K562 (cell line): ENCODE measurements around the gene SAPCD1. TPM values are rescaled to one million over a fixed set of nuclear protein-coding genes. Genes with fewer than 3 reads are reported as not detected.

Experiments
- ATF1 ChIP-seq, 2 experiments: fragments of 450-650 bp in 1 of 2; IDR thresholded peaks; 2 replicates each; pipeline ENCODE4 v1.6.1; 2016; ENCODE audit warnings: missing compliant biosample characterization in 1 of 2, missing genetic modification characterization in 1 of 2
- CHCHD3 ChIP-seq: fragments of 250-450 bp; sonication (Bioruptor Pico); IDR thresholded peaks from 2 replicates; pipeline ENCODE4 v2.1.2; 2022; ENCODE audit warnings: mild to moderate bottlenecking
- CXXC5 ChIP-seq: fragments of 250-450 bp; sonication (Bioruptor Pico); IDR thresholded peaks from 2 replicates; pipeline ENCODE4 v1.8.0; 2022; ENCODE audit warnings: inconsistent platforms, mild to moderate bottlenecking, moderate library complexity
- FOXK1 ChIP-seq: sonication (generic); formaldehyde crosslinking; IDR thresholded peaks from 2 replicates; pipeline ENCODE4 v1.8.0; 2022; ENCODE audit warnings: missing genetic modification reagents, mild to moderate bottlenecking, borderline replicate concordance
- L3MBTL2 ChIP-seq: fragments of 450-650 bp; IDR thresholded peaks from 2 replicates; pipeline ENCODE4 v1.6.1; 2016; ENCODE audit warnings: mild to moderate bottlenecking, moderate library complexity
- MEF2D ChIP-seq: conservative IDR thresholded peaks from 2 replicates; pipeline ENCODE4 v1.6.1; 2016; ENCODE audit warnings: low read depth, missing genetic modification characterization, missing compliant biosample characterization
- NR2C2 ChIP-seq, 2 experiments: fragments of 200-800 bp in 1 of 2; sonication (Bioruptor generic) in 1 of 2; sonication (generic) in 1 of 2; formaldehyde crosslinking in 1 of 2; IDR thresholded peaks; 2 replicates each; pipeline versions ENCODE4 v1.6.1 to v1.8.0; 2016 to 2022; ENCODE audit warnings: mild to moderate bottlenecking in 1 of 2, missing compliant biosample characterization in 1 of 2, missing genetic modification characterization in 1 of 2, missing genetic modification reagents in 1 of 2
- NR4A1 ChIP-seq, 2 experiments: fragments of 250-450 bp in 1 of 2; fragments of 450-650 bp in 1 of 2; sonication (Bioruptor Pico) in 1 of 2; IDR thresholded peaks; 2 replicates each; pipeline versions ENCODE4 v1.4.0 to v1.6.1; 2016 to 2020; ENCODE audit warnings: mild to moderate bottlenecking in 2 of 2, missing compliant biosample characterization in 1 of 2, missing genetic modification characterization in 1 of 2, moderate library complexity in 1 of 2
- RAD51 ChIP-seq: fragments of 450-650 bp; IDR thresholded peaks from 2 replicates; pipeline ENCODE4 v1.7.1; 2016; ENCODE audit warnings: low read depth, mild to moderate bottlenecking, borderline replicate concordance
- SUPT5H ChIP-seq: fragments of 450-650 bp; IDR thresholded peaks from 2 replicates; pipeline ENCODE4 v1.6.1; 2016
- TAF9B ChIP-seq: fragments of 450-650 bp; IDR thresholded peaks from 2 replicates; pipeline ENCODE4 v1.6.1; 2018; ENCODE audit warnings: mild to moderate bottlenecking; ENCODE audit not compliant: partially characterized antibody
- U2AF2 ChIP-seq: fragments of 200-400 bp; formaldehyde crosslinking; optimal IDR thresholded peaks from 2 replicates; pipeline ENCODE3; 2017; ENCODE audit warnings: low read depth, mild to moderate bottlenecking, low read length
- ZNF586 ChIP-seq: fragments of 450-650 bp; formaldehyde crosslinking; conservative IDR thresholded peaks from 2 replicates; pipeline ENCODE4 v1.4.0; 2020; ENCODE audit warnings: mild to moderate bottlenecking, moderate library complexity
- polyA plus RNA-seq, 8 experiments: library from polyadenylated mRNA; depleted of rRNA in 4 of 8; stranded (reverse) in 5 of 8; unstranded in 3 of 8; fragments of >200 nt; fragmentation: Nextera tagmentation in 2 of 8; fragmentation: Illumina TruSeq in 1 of 8; extraction: Ambion mirVana in 2 of 8; extraction: Trizol in 1 of 8; gene quantifications; 2 replicates each; pipeline versions ENCODE4 v1.2.1 to v1.2.3, GENCODE V29; 2011 to 2014; ENCODE audit warnings: inconsistent platforms in 1 of 8, missing spikeins in 1 of 8
- total RNA-seq, 7 experiments: library from RNA; depleted of rRNA in 6 of 7; stranded (reverse); fragments of >200 nt in 6 of 7; fragmentation: Illumina TruSeq in 2 of 7; extraction: Trizol in 2 of 7; gene quantifications; 2 replicates each; pipeline versions ENCODE4 v1.2.1 to v1.2.3, GENCODE V29; 2011 to 2021; ENCODE audit warnings: low replicate concordance in 1 of 7
- TF ChIP-seq, protein P1 (sequence below): conservative IDR thresholded peaks from 2 replicates; pipeline ENCODE4 v1.6.1; 2011; ENCODE audit warnings: low read depth, mild to moderate bottlenecking, low read length; ENCODE audit not compliant: control insufficient read depth
- TF ChIP-seq, protein P2 (sequence below): fragments of 450-650 bp; IDR thresholded peaks from 2 replicates; pipeline ENCODE4 v1.6.1; 2016; ENCODE audit warnings: borderline replicate concordance
- TF ChIP-seq, protein P3 (sequence below): fragments of 200-800 bp; sonication (Bioruptor generic); IDR thresholded peaks from 2 replicates; pipeline ENCODE4 v1.6.1; 2016; ENCODE audit warnings: missing genetic modification characterization, missing compliant biosample characterization
- TF ChIP-seq, protein P4 (sequence below): sonication (generic); formaldehyde crosslinking; IDR thresholded peaks from 2 replicates; pipeline ENCODE4 v1.8.0; 2022; ENCODE audit warnings: missing genetic modification reagents, mild to moderate bottlenecking, moderate library complexity, borderline replicate concordance

Gene SAPCD1
- total and polyA plus RNA-seq, 9 of the 15 experiments (the other 6 are each of a cell fraction or from before 2014, with no cell fraction given) = 2.6 to 30.2 (median 7.4) TPM

DNA sequence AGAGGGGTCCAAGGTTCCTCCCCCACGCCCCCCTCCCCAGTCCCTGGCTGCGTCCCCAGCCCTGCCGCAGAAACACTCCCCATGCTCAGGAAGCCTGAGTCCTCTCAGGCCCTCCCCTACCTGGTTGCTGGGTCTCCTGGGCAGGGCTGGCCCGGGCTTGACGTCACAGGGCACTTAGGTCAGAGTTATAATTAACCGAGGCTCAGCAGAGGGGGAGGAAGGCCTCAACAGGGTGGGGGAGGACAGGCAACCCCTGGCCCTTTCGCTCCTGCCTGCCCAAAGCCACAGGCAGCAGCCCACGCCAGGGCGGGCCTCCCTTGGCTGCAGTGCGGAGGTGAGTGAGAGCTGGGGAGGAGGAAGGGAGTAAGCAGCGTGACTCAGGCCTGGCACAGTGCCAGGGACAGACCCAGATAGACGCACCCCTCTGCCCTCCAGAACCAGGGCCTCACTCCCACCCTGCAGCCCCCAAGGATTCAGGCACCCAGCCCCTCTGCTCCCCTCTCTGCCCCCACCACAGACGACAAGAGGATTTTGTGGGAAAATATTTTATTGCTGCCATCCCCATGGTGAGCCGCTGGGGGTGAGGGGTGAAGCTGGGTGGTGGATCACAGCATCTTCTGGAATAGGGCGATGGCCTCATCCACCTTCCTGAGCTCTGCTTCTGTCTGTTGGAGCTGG, 14.7 kb downstream of the SAPCD1 start, which contains the start of gene VWA7 (continued):
- TF ChIP-seq, protein P1, sequence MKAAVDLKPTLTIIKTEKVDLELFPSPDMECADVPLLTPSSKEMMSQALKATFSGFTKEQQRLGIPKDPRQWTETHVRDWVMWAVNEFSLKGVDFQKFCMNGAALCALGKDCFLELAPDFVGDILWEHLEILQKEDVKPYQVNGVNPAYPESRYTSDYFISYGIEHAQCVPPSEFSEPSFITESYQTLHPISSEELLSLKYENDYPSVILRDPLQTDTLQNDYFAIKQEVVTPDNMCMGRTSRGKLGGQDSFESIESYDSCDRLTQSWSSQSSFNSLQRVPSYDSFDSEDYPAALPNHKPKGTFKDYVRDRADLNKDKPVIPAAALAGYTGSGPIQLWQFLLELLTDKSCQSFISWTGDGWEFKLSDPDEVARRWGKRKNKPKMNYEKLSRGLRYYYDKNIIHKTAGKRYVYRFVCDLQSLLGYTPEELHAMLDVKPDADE = peak; percentile 72; the same call in 1 of the 2 replicates
- TF ChIP-seq L3MBTL2 = peak; percentile 80
- TF ChIP-seq TAF9B = no peak
- TF ChIP-seq MEF2D (tag) = peak; percentile 98
- TF ChIP-seq ATF1 (CRISPR knock-in tag; IDR thresholded peaks at IDR 0.05) = no peak; the same call in 1 of the 2 replicates
- TF ChIP-seq ATF1 (tag; IDR thresholded peaks at IDR 0.05) = peak; percentile 97
- peak; percentile 79; the same call in 1 of the 2 replicates for TF ChIP-seq NR4A1 (CRISPR knock-in tag; IDR thresholded peaks at IDR 0.05)
- TF ChIP-seq NR4A1 (tag; IDR thresholded peaks at IDR 0.05) = peak; percentile 86
- TF ChIP-seq SUPT5H = peak; percentile 83
- TF ChIP-seq CXXC5 = peak; percentile 91
- TF ChIP-seq CHCHD3 (CRISPR knock-in tag) = peak; percentile 82; the same call in 1 of the 2 replicates
- no peak for TF ChIP-seq U2AF2
- peak; percentile 68; the same call in 1 of the 2 replicates for TF ChIP-seq NR2C2 (CRISPR knock-in tag; IDR thresholded peaks at IDR 0.05)
- peak; percentile 95 for TF ChIP-seq NR2C2 (tag; IDR thresholded peaks at IDR 0.05)
- peak; percentile 51; the same call in 1 of the 2 replicates for TF ChIP-seq RAD51
- TF ChIP-seq ZNF586 = 0 out of 2 replicates have a peak, but pooled peaks have one; percentile 53
- TF ChIP-seq, protein P2, sequence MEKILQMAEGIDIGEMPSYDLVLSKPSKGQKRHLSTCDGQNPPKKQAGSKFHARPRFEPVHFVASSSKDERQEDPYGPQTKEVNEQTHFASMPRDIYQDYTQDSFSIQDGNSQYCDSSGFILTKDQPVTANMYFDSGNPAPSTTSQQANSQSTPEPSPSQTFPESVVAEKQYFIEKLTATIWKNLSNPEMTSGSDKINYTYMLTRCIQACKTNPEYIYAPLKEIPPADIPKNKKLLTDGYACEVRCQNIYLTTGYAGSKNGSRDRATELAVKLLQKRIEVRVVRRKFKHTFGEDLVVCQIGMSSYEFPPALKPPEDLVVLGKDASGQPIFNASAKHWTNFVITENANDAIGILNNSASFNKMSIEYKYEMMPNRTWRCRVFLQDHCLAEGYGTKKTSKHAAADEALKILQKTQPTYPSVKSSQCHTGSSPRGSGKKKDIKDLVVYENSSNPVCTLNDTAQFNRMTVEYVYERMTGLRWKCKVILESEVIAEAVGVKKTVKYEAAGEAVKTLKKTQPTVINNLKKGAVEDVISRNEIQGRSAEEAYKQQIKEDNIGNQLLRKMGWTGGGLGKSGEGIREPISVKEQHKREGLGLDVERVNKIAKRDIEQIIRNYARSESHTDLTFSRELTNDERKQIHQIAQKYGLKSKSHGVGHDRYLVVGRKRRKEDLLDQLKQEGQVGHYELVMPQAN = no peak
- TF ChIP-seq, protein P3, sequence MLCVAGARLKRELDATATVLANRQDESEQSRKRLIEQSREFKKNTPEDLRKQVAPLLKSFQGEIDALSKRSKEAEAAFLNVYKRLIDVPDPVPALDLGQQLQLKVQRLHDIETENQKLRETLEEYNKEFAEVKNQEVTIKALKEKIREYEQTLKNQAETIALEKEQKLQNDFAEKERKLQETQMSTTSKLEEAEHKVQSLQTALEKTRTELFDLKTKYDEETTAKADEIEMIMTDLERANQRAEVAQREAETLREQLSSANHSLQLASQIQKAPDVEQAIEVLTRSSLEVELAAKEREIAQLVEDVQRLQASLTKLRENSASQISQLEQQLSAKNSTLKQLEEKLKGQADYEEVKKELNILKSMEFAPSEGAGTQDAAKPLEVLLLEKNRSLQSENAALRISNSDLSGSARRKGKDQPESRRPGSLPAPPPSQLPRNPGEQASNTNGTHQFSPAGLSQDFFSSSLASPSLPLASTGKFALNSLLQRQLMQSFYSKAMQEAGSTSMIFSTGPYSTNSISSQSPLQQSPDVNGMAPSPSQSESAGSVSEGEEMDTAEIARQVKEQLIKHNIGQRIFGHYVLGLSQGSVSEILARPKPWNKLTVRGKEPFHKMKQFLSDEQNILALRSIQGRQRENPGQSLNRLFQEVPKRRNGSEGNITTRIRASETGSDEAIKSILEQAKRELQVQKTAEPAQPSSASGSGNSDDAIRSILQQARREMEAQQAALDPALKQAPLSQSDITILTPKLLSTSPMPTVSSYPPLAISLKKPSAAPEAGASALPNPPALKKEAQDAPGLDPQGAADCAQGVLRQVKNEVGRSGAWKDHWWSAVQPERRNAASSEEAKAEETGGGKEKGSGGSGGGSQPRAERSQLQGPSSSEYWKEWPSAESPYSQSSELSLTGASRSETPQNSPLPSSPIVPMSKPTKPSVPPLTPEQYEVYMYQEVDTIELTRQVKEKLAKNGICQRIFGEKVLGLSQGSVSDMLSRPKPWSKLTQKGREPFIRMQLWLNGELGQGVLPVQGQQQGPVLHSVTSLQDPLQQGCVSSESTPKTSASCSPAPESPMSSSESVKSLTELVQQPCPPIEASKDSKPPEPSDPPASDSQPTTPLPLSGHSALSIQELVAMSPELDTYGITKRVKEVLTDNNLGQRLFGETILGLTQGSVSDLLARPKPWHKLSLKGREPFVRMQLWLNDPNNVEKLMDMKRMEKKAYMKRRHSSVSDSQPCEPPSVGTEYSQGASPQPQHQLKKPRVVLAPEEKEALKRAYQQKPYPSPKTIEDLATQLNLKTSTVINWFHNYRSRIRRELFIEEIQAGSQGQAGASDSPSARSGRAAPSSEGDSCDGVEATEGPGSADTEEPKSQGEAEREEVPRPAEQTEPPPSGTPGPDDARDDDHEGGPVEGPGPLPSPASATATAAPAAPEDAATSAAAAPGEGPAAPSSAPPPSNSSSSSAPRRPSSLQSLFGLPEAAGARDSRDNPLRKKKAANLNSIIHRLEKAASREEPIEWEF (CRISPR knock-in tag) = peak; percentile 66; the same call in 1 of the 2 replicates
- peak; percentile 92 for TF ChIP-seq FOXK1
- TF ChIP-seq, protein P4, sequence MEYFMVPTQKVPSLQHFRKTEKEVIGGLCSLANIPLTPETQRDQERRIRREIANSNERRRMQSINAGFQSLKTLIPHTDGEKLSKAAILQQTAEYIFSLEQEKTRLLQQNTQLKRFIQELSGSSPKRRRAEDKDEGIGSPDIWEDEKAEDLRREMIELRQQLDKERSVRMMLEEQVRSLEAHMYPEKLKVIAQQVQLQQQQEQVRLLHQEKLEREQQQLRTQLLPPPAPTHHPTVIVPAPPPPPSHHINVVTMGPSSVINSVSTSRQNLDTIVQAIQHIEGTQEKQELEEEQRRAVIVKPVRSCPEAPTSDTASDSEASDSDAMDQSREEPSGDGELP (CRISPR knock-in tag) = peak; percentile 95
